Cardiac muscle cell (in vitro differentiated cells and primary cell): ENCODE data around the gene GPR52. TPM values are rescaled to one million over a fixed set of nuclear protein-coding genes. Genes with fewer than 3 reads are reported as not detected.
A peak's percentile ranks its signal among the peaks of the same experiment; 100 is the strongest.

Source experiments
- DNase-seq, 2 donors: peaks; one replicate each; pipeline versions ENCODE4 v3.0.0 to v3.0.0-alpha.2; 2010 to 2017; ENCODE audit warnings: low read depth in 1 of 2, low spot score in 1 of 2
- H3K27ac ChIP-seq: fragments of 200-600 bp; sonication (generic); 2 replicates; pipeline ENCODE4 v1.5.1; 2016
- H3K27me3 ChIP-seq: fragments of 200-600 bp; sonication (generic); 2 replicates; pipeline ENCODE4 v1.6.0; 2016; ENCODE audit warnings: control low read depth
- H3K36me3 ChIP-seq: fragments of 200-600 bp; sonication (generic); 2 replicates; pipeline ENCODE4 v1.5.1; 2016; ENCODE audit warnings: control low read depth
- H3K4me1 ChIP-seq: fragments of 200-600 bp; sonication (generic); 2 replicates; pipeline ENCODE4 v1.8.1; 2017; ENCODE audit warnings: low read depth, mild to moderate bottlenecking, mixed run types
- H3K4me3 ChIP-seq: fragments of 200-600 bp; sonication (generic); 2 replicates; pipeline ENCODE4 v1.5.1; 2016; ENCODE audit warnings: mild to moderate bottlenecking
- H3K9me3 ChIP-seq: fragments of 200-600 bp; sonication (generic); 2 replicates; pipeline ENCODE4 v1.5.1; 2017; ENCODE audit warnings: low read depth, mild to moderate bottlenecking, control low read depth
- polyA plus RNA-seq: library from polyadenylated mRNA; unstranded; fragments of >200 nt; fragmentation: Nextera tagmentation; extraction: Ambion mirVana; gene quantifications from 2 replicates; pipeline ENCODE4 v1.2.1, GENCODE V29; 2016
- total RNA-seq: library from RNA; depleted of rRNA; stranded (reverse); fragments of >200 nt; gene quantifications from 2 replicates; pipeline ENCODE4 v1.2.3, GENCODE V29; 2016
- TF ChIP-seq, protein P1 (sequence below): IDR thresholded peaks from 2 replicates; pipeline ENCODE4 v1.5.1; 2012; ENCODE audit warnings: low read depth, mild to moderate bottlenecking, low read length

GPR52 gene
- total and polyA plus RNA-seq, 2 experiments from 2014 or later, result 1.9 TPM; not detected in 1

DNA sequence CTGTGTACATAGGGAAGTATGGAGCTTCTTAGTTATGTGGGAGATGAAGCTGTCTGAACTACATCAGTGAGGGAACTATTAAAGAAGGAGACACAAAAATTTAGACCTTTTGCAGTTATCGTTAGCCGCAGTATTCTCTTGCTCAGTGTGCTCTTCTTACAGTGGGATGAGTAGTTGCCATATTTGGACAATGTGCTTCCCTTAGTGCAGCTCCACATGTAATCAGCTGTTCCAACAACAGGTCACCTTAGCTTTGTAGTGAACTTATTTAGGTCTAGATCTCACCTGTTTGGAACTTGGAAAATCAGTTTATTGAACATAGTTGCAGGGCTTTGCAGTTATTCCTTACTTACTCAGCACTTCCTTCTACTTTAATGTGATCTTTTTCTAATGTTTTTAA lies 18.1 kb downstream of the GPR52 start:
- Histone ChIP-seq H3K27me3 (no peaks in the 10 kb centered on the region), H3K27ac (no peak overlapping the region), H3K9me3 (no peaks in the 10 kb centered on the region), H3K36me3 (no peaks in the 10 kb centered on the region), H3K4me1 (no peaks in the 10 kb centered on the region), H3K4me3 (no peak overlapping the region)
- TF ChIP-seq, protein P1, sequence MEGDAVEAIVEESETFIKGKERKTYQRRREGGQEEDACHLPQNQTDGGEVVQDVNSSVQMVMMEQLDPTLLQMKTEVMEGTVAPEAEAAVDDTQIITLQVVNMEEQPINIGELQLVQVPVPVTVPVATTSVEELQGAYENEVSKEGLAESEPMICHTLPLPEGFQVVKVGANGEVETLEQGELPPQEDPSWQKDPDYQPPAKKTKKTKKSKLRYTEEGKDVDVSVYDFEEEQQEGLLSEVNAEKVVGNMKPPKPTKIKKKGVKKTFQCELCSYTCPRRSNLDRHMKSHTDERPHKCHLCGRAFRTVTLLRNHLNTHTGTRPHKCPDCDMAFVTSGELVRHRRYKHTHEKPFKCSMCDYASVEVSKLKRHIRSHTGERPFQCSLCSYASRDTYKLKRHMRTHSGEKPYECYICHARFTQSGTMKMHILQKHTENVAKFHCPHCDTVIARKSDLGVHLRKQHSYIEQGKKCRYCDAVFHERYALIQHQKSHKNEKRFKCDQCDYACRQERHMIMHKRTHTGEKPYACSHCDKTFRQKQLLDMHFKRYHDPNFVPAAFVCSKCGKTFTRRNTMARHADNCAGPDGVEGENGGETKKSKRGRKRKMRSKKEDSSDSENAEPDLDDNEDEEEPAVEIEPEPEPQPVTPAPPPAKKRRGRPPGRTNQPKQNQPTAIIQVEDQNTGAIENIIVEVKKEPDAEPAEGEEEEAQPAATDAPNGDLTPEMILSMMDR, result no peak
- DNase-seq, result no peak

DNA sequence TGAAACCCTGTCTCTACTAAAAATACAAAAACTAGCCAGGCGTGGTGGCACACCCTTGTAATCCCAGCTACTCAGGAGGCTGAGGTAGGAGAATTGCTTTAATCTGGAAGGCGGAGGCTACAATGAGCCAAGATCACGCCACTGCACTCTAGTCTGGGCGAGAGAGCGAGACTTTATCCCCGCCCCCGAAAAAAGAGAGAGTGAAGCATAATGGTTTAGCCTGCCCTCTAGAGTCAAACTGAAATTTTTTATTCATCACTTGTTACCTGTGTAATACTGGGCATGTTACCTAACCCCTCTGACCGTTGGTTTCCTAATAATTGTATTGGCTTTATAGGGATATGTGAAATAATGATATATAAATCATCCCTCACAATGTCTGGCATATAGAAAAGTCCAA lies 18.8 kb downstream of the GPR52 start:
- no peak for DNase-seq
- H3K4me3 ChIP-seq, result no peak overlapping the region
- H3K4me1 ChIP-seq, result no peaks in the 10 kb centered on the region
- H3K27ac ChIP-seq, result no peak overlapping the region
- TF ChIP-seq, protein P1, result no peak
- no peaks in the 10 kb centered on the region for H3K9me3 ChIP-seq
- no peaks in the 10 kb centered on the region for H3K36me3 ChIP-seq
- no peaks in the 10 kb centered on the region for H3K27me3 ChIP-seq

DNA sequence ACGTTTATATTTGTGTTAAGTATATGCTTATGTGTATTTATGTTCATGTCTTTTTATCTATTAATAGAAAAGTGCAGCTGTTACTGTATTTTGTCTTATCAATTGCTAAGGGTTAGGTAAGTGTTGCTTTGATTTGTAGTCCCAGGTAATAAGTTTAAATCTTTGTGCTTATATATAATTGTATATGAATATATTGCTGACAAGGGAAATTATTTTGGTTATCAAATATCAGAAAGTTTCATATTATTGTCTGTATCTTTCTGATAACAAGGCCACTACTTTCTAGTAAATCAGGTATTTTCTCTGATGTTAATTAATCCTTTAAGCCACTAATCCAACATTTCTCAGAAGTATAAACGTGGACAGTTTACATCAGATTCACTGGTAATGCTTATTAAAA lies 21.3 kb downstream of the GPR52 start:
- no peaks in the 10 kb centered on the region for H3K36me3 ChIP-seq
- H3K9me3 ChIP-seq, result no peaks in the 10 kb centered on the region
- H3K4me1 ChIP-seq, result no peaks in the 10 kb centered on the region
- DNase-seq, result no peak
- TF ChIP-seq, protein P1, result no peak
- H3K27me3 ChIP-seq, result no peaks in the 10 kb centered on the region
- H3K4me3 ChIP-seq, result no peak overlapping the region
- H3K27ac ChIP-seq, result no peak overlapping the region

DNA sequence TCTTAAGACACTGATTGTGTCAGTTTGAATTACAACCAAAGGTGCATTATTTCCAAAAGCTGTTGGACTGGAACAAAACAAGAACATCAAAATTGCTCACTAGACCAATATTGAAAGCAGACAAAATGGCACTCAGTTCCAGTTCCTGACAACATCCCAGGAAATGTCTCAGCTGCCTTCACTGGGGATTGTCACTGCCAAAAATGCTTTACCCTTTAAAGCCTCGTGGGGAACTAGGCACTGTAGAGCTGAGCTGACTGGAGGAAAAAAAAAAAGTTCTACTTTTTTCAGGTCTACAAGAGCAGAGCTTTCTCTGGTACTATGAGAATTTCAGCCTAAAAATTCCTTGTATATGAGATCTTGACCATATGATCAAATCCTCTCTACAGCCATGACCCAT lies 21.9 kb downstream of the GPR52 start:
- Histone ChIP-seq H3K9me3 (no peaks in the 10 kb centered on the region), H3K4me3 (no peak overlapping the region), H3K27ac (no peak overlapping the region), H3K27me3 (no peaks in the 10 kb centered on the region), H3K4me1 (no peaks in the 10 kb centered on the region), H3K36me3 (no peaks in the 10 kb centered on the region)
- TF ChIP-seq, protein P1, result no peak
- DNase-seq, result peak in 1 of 2 donors; percentile 1

DNA sequence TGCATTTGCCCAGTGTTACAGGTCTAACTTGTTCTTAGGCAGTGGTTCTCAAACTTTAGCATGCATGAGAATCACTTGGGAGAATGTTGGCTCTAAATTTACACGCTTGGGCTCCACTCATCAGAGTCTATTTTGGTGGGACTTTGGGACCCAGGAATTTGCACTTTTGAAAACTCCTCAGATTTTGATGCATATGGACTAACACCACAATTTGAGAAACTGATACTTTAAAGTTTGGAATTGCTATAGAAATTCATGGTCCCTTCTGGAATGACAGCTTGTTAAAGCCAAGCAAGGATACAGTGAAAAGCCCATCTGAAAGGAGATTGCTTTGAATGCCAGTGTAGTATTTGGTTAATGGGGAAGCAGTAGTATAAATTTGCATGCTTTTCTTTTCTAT lies 31.5 kb downstream of the GPR52 start:
- no peaks in the 10 kb centered on the region for H3K9me3 ChIP-seq
- no peak overlapping the region for H3K27ac ChIP-seq
- no peak for DNase-seq
- H3K4me3 ChIP-seq, result no peak overlapping the region
- H3K4me1 ChIP-seq, result no peaks in the 10 kb centered on the region
- H3K27me3 ChIP-seq, result no peaks in the 10 kb centered on the region
- no peaks in the 10 kb centered on the region for H3K36me3 ChIP-seq
- TF ChIP-seq, protein P1, result no peak

DNA sequence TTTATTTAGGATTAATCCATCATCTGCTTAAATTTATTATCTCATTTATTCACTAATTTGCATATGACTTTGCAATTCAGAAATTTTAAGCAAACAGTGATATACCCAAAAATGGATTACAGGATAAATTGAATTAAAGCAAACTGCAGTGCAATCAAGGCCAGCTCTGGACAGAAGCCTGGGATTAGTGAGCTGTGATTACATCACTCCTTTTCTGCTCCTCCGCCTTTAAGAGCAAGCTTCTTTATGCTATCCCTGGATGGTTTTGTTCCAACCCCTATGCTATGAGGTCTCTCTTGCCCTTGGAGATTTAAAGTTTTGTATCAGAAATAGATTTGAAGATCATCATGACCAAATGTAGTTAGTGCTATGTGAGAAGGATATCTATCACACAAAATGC lies 32.6 kb downstream of the GPR52 start:
- TF ChIP-seq, protein P1, result no peak
- Histone ChIP-seq H3K4me3 (no peak overlapping the region), H3K36me3 (no peaks in the 10 kb centered on the region), H3K4me1 (no peaks in the 10 kb centered on the region), H3K9me3 (no peaks in the 10 kb centered on the region), H3K27me3 (no peaks in the 10 kb centered on the region), H3K27ac (no peak overlapping the region)
- DNase-seq, result peak in 1 of 2 donors; percentile 7
